Transverse colon (tissue), 4 donors: ENCODE data around the gene RAMP1. TPM values are rescaled to one million over a fixed set of nuclear protein-coding genes. Genes with fewer than 3 reads are reported as not detected.

Source experiments
- DNase-seq: peaks from one replicate; pipeline ENCODE4 v3.0.0-alpha.2; 2019
- H3K27ac ChIP-seq, 4 donors: fragments of 200-600 bp; sonication (generic); 2 replicates each; pipeline ENCODE4 v1.5.1; 2016 to 2018; ENCODE audit warnings: inconsistent platforms in 4 of 4
- H3K27me3 ChIP-seq: fragments of 200-600 bp; sonication (generic); 2 replicates; pipeline ENCODE4 v1.5.1; 2017; ENCODE audit warnings: inconsistent platforms
- H3K36me3 ChIP-seq, 4 donors: fragments of 200-600 bp; sonication (generic); 2 replicates each; pipeline ENCODE4 v1.5.1; 2017 to 2019; ENCODE audit warnings: inconsistent platforms in 4 of 4
- H3K4me1 ChIP-seq, 4 donors: fragments of 200-600 bp; sonication (generic); 2 replicates each; pipeline ENCODE4 v1.5.1; 2017 to 2020; ENCODE audit warnings: inconsistent platforms in 4 of 4
- H3K4me3 ChIP-seq, 4 donors: fragments of 200-600 bp; sonication (generic); 1 replicate in 1 of 4; 2 replicates in 3 of 4; pipeline versions ENCODE4 v1.5.1 to v1.6.1; 2017 to 2019; ENCODE audit warnings: inconsistent platforms in 4 of 4
- H3K9me3 ChIP-seq, 2 donors: fragments of 200-600 bp; sonication (generic); 2 replicates each; pipeline ENCODE4 v1.5.1; 2017 to 2019; ENCODE audit warnings: inconsistent platforms in 2 of 2
- EP300 ChIP-seq: sonication (generic); formaldehyde crosslinking; IDR thresholded peaks from one replicate; pipeline ENCODE4 v1.6.1; 2017; ENCODE audit warnings: antibody characterized with exemption, low read depth
- POLR2A ChIP-seq: fragments of 450-650 bp; IDR thresholded peaks from one replicate; pipeline ENCODE4 v1.6.1; 2016; ENCODE audit warnings: antibody characterized with exemption, mild to moderate bottlenecking, moderate library complexity
- POLR2AphosphoS5 ChIP-seq, 3 donors: sonication (generic); formaldehyde crosslinking; IDR thresholded peaks; one replicate each; pipeline ENCODE4 v1.6.1; 2016; ENCODE audit warnings: antibody characterized with exemption in 3 of 3
- WGBS, 2 donors: methylation state at CpG; one replicate each; pipeline ENCODE4 v1.1.5; 2018; ENCODE audit warnings: low coverage in 1 of 2; 5-methylcytosine and 5-hydroxymethylcytosine counted together
- in situ Hi-C, 4 donors: fragments of 200-750 bp; cut with MboI; loops; one replicate each; pipeline versions ENCODE4 v1.15.0 to v1.15.1; 2017; ENCODE audit warnings: low sequenced_read_pairs in 3 of 4, low pct_ligation_motif_present in 1 of 4, low pct_unique_long_range_greater_than_20kb in 1 of 4
- intact Hi-C: fragments of 100-400 bp; cut with DNase I; formaldehyde crosslinking; loops from one replicate; pipeline ENCODE4 v1.15.1; 2023; ENCODE audit warnings: low total_unique reads
- small RNA-seq, 4 donors: library from RNA; depleted of rRNA; stranded (forward); fragments of <200 nt; gene quantifications; one replicate each; pipeline ENCODE3, GENCODE V24; 2016
- total RNA-seq, 4 donors: library from RNA; depleted of rRNA; stranded (reverse); fragments of >200 nt; gene quantifications; one replicate each; pipeline ENCODE4 v1.1.0, GENCODE V29; 2016
- TF ChIP-seq, protein P1 (sequence below), 5 experiments: fragments of 200-600 bp in 3 of 5; fragments of 450-650 bp in 2 of 5; sonication (generic) in 3 of 5; IDR thresholded peaks; 1 replicate in 2 of 5; 2 replicates in 3 of 5; pipeline ENCODE4 v1.5.1; 2016 to 2017; ENCODE audit warnings: antibody characterized with exemption in 5 of 5, inconsistent platforms in 3 of 5, mild to moderate bottlenecking in 2 of 5, moderate library complexity in 1 of 5

Gene RAMP1
- total RNA-seq, 4 donors from 2014 or later = 47.5 to 158 (median 95.7) TPM

DNA sequence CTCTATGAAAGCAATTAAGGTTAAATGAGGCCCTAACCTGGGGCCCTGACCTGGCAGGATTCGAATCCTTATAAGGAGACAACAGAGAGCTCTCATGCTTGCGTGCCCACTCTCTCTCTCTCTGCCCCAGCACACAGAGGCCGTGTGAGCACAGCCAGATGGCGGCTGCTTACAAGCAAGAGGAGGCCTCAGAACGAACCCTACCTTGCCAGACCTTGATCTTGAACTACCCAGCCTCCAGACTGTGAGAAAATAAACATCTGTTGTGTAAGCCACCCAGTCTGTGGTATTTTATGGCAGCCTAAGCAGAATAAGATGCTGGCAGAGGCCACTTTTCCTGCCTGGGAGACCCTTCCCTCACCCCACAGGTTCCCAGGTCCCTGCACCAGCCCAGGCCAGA, 102.2 kb downstream of the RAMP1 start:
- no peak overlapping the region for H3K4me3 ChIP-seq
- no peak for DNase-seq
- H3K27ac ChIP-seq = no peak overlapping the region
- 94% methylated on average over 5 of the region's 5 CpGs; no CpG with 5 or more reads in 1 of the 2 donors for WGBS, 2 donors
- TF ChIP-seq POLR2AphosphoS5 (IDR thresholded peaks at IDR 0.05) (no peak), POLR2A (no peak), EP300 (no peak)
- TF ChIP-seq, protein P1, sequence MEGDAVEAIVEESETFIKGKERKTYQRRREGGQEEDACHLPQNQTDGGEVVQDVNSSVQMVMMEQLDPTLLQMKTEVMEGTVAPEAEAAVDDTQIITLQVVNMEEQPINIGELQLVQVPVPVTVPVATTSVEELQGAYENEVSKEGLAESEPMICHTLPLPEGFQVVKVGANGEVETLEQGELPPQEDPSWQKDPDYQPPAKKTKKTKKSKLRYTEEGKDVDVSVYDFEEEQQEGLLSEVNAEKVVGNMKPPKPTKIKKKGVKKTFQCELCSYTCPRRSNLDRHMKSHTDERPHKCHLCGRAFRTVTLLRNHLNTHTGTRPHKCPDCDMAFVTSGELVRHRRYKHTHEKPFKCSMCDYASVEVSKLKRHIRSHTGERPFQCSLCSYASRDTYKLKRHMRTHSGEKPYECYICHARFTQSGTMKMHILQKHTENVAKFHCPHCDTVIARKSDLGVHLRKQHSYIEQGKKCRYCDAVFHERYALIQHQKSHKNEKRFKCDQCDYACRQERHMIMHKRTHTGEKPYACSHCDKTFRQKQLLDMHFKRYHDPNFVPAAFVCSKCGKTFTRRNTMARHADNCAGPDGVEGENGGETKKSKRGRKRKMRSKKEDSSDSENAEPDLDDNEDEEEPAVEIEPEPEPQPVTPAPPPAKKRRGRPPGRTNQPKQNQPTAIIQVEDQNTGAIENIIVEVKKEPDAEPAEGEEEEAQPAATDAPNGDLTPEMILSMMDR (IDR thresholded peaks at IDR 0.05) = no peak
- peaks cover 3% of the 10 kb centered on the region for H3K27me3 ChIP-seq
- H3K9me3 ChIP-seq = peaks cover 9 to 13% of the 10 kb centered on the region in 2 donors
- H3K36me3 ChIP-seq = no peaks in the 10 kb centered on the region
- H3K4me1 ChIP-seq = peaks cover 0 to 6% (median 4%) of the 10 kb centered on the region in 4 donors
- in situ Hi-C loops = no loop called here
- intact Hi-C loops = no loop called here

Small RNAs within 50 kb of the gene (small RNA-seq; reads per million reads assigned to genes)
- gene RF00157 = 0 reads per million in 4 donors

Other genes starting within 250 kb of the RAMP1 start
- gene LRRFIP1, start 232.0 kb upstream of the RAMP1 start, total RNA-seq = 100 to 1,000 TPM in 3 of 4 donors, 10 to 100 TPM in 1; 98.5 to 147 (median 122) TPM
- gene RBM44, start 60.8 kb upstream of the RAMP1 start, total RNA-seq = 1 to 10 TPM in 1 of 4 donors, under 1 TPM in 2, not detected in 1; 0.27 to 1.2 (median 0.95) TPM
- gene UBE2F, start 107.4 kb downstream of the RAMP1 start, total RNA-seq = 10 to 100 TPM; 66.8 to 79.4 (median 70.5) TPM
- 10 to 100 TPM in 3 of 4 donors, 1 to 10 TPM in 1; 9.4 to 24.3 (median 11.1) TPM for gene SCLY, start 201.4 kb downstream of the RAMP1 start, total RNA-seq
- 1 to 10 TPM in 2 of 4 donors, under 1 TPM in 2; 0.14 to 4.4 (median 0.72) TPM for gene ESPNL, start 240.7 kb downstream of the RAMP1 start, total RNA-seq